GM18499 (cell line): ENCODE results near the gene RNF138.
"Not testable (repeated sequence)": the region's sequence is repeated elsewhere in the genome, so short reads cannot be mapped to it uniquely, and the experiment has no call there.

Experiments used
- ATAC-seq: cut with Tn5 transposase; IDR thresholded peaks from one replicate; pipeline ENCODE4 v1.9.1; 2021; ENCODE audit warnings: moderate number of reproducible peaks; ENCODE audit not compliant: insufficient read depth, unreplicated experiment

The RNF138 gene

DNA sequence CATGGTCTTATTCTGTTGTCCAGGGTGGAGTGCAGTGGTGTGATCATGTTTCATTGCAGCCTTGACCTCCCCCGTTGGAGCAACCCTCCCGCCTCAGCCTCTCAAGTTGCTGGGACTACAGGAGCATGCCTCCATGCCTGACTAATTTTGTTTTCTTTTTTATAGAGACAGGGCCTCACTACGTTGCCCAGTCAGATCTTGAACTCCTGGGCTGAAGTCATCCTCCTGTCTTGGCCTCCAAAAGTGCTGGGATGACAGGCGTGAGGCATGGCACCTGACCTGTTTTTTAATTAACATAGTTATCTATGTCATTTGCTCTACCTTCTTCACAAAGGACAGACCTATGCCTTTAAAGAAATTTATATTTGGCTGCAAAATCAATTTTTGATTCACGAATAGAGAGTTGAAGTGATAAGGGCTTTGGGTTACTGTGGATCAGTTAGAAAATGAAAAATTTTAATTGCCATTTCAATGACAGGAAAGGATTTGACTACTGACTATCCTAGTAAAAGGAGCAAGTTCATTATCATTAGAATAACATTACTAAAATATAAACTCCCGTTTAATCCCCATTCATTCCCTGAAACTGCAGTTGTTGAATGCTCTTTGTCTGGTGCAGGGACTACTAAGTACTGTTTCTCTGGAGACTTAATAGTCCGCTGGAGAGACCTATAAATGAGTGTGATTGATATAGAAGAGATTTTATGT, 3.7 kb downstream of the RNF138 start:
- ATAC-seq: no peak

DNA sequence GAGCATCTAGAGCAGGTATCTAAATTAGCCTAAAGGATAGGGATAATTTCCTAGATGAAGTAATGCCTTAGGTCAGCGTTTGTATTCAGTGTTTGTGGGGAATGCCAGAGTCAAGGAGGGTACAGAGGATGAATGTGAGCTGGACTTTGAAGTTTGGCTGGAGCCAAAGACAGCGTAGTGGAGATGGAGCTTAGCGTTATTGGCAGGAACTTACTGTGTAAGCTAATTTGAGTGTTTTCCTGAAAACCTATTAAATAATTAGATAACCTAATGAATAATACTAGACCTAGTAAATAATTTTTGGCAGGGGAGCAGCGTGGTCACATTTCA, 4.2 kb downstream of the RNF138 start:
- no peak for ATAC-seq

DNA sequence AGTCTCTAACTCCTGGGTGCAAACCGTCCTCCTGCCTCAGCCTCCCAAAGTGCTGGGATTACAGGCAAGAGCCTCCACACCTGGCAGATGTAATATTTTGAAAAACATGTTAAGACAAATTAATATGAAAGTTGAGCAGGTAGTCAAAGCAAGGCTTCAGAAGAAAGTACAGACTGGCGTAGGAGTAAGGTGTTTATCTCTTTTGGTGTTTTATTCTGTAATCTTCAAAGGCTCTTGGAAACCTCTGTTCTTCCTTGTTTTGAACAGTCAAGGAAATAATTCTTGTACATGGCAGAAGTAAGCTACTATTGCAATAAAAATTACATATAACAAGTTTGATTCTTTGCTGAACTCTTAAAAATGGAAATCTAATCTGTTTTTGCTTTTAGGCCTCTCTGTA, 5.3 kb downstream of the RNF138 start:
- ATAC-seq: no peak

GRCh38 chr18:32104516-32104915, 12.8 kb downstream of the RNF138 start:
- no peak for ATAC-seq

GRCh38 chr18:32110005-32110404, 18.3 kb downstream of the RNF138 start:
- ATAC-seq: no peak

DNA sequence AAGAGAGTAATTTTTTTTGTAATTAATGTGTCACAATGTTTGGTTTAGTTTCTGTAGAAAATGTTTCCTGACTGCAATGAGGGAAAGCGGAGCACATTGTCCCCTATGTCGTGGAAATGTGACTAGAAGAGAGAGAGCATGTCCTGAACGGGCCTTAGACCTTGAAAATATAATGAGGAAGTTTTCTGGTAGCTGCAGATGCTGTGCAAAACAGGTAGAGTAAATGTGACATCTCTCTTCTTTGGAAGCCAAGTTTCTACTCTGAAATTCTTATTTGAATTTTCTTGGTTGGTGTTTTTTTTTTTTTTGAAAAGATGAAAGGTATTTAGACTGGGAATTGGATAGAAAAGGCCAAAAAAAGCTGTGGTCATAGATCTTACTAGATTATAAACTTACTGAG, 20.0 kb downstream of the RNF138 start:
- ATAC-seq: no peak

GRCh38 chr18:32112826-32113225, 21.2 kb downstream of the RNF138 start:
- ATAC-seq: no peak

DNA sequence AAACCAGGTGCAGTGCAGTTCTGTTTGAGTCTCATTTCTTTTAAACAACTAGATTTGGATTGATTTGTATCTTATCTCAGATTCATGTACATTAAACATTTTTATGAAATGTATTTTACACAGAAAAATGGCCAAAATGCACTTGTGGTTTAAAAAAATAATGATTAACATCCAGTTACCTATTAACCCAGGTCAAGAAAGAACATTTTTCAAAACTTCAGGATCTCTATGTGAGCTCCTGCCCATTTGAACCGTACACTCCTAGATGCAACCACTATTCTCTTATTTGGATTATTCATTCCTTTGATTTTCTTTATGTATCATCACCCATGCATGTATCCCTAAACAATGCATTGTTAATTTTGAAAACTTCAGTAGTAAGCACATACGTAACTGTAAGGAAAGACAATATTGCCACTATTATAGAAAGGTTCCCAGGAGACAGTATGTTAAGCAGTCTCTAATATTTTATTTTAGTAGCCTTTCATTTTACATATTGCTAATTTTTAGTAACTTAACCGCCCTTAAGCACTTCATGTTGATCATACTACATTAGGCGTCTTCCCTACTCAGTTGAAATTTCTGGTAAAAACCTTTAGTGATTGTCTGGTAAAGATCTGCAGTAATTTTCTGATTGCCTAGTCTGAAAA, 22.7 kb downstream of the RNF138 start:
- ATAC-seq: no peak

- no peak for ATAC-seq
These were observed 30.4 kb downstream of the RNF138 start for GRCh38 chr18:32122039-32122438.

GRCh38 chr18:32126538-32126937, 34.9 kb downstream of the RNF138 start:
- ATAC-seq: no peak

- ATAC-seq: no peak
These were observed 44.0 kb downstream of the RNF138 start for GRCh38 chr18:32135625-32136024.

- ATAC-seq: no peak
These were observed 46.8 kb downstream of the RNF138 start for GRCh38 chr18:32138332-32138982.

DNA sequence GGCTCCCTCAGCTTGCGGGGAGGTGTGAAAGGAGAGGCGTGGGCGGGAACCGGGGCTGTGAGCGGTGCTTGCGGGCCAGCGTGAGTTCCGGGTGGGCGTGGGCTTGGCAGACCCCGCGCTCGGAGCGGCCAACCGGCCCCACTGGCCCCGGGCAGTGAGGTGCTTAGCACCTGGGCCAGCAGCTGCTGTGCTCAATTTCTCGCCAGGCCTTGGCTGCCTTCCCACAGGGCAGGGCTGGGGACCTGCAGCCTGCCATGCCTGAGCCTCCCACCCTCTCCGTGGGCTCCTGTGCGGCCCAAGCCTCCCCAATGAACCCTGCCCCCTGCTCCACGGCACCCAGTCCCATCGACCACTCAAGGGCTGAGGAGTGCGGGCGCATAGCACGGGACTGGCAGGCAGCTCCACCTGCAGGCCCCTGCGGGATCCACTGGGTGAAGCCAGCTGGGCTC, 48.2 kb downstream of the RNF138 start:
- ATAC-seq: no peak

- ATAC-seq: no peak
These were observed 56.7 kb downstream of the RNF138 start for GRCh38 chr18:32148185-32148870.

DNA sequence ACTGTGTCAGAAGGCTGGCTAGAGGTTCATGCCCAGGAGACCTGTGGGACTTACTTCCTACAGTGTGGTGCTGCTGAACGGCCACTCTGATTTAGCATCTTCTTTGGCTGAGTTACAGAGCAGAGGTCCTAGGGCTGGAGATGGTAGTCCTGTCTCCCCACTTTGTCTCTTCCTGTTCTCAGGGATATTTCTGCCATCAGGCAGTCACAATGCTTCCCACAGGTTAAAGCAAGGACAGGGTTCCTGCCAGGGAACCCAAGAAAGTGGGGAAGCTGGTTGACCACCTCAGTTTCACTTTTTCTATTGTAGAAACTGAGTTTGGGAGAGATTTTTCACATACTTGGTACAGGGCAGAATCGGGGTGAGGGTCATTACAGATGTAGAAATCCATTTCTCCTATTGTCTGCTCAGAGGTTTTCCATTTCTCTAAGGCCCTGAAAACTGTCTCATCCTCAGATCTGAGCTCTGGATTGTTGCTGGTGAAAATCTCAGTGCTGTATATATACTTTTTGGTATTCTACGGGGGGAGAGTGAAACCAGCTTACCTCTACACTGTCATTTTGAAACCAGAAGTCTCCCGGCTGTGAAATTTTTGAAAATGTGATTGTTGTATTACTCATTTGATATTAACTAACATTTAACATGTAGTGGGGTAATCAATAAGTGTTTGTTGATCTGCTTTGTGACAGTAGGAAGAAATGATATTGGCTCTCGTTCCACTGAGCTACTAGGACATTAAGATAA, 61.2 kb downstream of the RNF138 start:
- ATAC-seq: peak; percentile 82

- no peak for ATAC-seq
These were observed 65.2 kb downstream of the RNF138 start for GRCh38 chr18:32156855-32157254.

DNA sequence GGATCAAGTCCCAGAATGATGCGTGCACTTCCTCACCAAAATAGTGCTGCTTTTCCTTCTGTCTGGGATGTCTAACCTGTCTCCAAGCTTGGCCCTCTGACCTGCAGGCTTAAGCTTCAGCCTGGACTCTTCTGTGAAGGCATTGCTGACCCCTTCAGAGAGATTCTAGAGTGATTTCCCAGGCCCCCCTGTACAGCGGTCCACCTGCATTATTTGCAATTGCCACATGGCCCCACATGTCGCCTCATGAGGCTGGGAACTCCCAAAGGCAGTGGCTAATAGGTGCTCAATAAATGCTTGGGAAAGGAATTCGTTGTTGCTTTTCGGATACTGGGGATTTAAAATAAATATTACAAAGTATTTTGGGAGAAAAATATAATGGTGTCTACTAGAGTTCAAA, 65.9 kb downstream of the RNF138 start:
- no peak for ATAC-seq

DNA sequence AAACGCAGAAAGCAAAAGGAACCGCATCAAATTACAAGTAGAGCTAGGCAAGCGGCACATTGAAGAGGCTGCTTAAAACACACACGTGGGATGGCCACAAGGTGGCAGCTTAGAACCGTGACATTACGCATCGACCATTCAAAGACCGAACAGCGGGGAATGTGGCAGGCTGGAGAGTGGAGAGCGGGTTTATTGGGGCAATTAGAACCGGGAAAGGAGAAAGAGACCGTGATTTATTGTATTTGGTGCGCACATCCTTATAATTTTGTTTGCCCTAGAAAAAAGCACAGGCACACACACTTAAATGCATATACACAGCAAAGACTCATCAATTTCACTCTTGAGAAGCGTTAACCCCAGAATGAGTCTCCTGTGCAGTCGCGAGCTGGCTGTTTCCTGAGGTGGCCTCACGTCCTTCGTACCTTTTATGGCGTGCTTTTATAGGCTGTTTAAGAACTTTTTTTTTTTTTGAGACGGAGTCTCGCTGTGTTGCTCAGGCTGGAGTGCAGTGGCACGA, 66.5 kb downstream of the RNF138 start:
- ATAC-seq: peak; percentile 72

DNA sequence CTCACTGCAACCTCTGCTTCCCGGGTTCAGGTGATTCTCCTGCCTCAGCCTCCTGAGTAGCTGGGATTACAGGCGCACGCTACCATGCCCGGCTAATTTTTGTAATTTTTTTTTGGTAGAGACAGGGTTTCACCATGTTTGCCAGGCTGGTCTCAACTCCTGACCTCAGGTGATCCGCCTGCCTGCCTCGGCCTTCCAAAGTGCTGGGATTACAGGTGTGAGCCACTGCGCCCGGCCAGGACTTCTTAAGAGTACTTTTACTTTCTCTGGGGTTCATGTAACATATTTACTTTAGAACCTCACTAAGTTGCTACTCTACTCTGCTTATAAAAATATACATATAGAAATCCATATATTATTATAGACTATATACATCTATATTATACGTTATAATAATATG, 67.0 kb downstream of the RNF138 start:
- ATAC-seq: not testable (repeated sequence)

- no peak for ATAC-seq
These were observed 68.9 kb downstream of the RNF138 start for GRCh38 chr18:32160547-32160946.
